Caco-2 (cell line): Measurements from ENCODE around the gene IZUMO4. TPM values are rescaled to one million over a fixed set of nuclear protein-coding genes. Genes with fewer than 3 reads are reported as not detected.

Experiments used
- BruUV-seq: library from RNA; stranded (reverse); fragments of 400-500 nt; replicated peaks from 2 replicates; lab custom pipeline; 2021; lab: Mats Ljungman, UMichigan
- CTCF ChIA-PET: fragments of 300-600 bp; sonication (Branson Sonifier 250); formaldehyde crosslinking; loops from one replicate; lab custom pipeline; 2022; ENCODE audit warnings: antibody characterized with exemption; lab: Charles Lee
- POLR2A ChIA-PET: fragments of 300-600 bp; sonication (Branson Sonifier 250); formaldehyde crosslinking; loops from one replicate; lab custom pipeline; 2022; ENCODE audit warnings: antibody characterized with exemption; lab: Charles Lee
- DNase-seq, 2 experiments: peaks; one replicate each; pipeline versions ENCODE4 v3.0.0 to v3.0.0-alpha.2; 2020 to 2022
- H3K27me3 ChIP-seq: replicated peaks from 2 replicates; pipeline ENCODE4 v1.6.0; 2011; ENCODE audit warnings: low read length; ENCODE audit not compliant: control insufficient read depth, insufficient read depth
- H3K36me3 ChIP-seq: 2 replicates; pipeline ENCODE4 v1.5.1; 2011; ENCODE audit warnings: low read length; ENCODE audit not compliant: control insufficient read depth, insufficient read depth
- H3K4me1 ChIP-seq: fragments of 250-450 bp; sonication (Bioruptor Pico); 2 replicates; pipeline ENCODE4 v1.5.1; 2020; ENCODE audit warnings: mild to moderate bottlenecking
- H3K4me3 ChIP-seq: 2 replicates; pipeline ENCODE4 v1.5.1; 2011; ENCODE audit warnings: low read depth, mild to moderate bottlenecking, control low read depth, low read length
- H3K9me3 ChIP-seq: fragments of 250-450 bp; sonication (Bioruptor Pico); 2 replicates; pipeline ENCODE4 v1.5.1; 2020; ENCODE audit warnings: mild to moderate bottlenecking, moderate library complexity
- H3K27ac Mint-ChIP-seq: one replicate; pipeline ENCODE4 v1.8.0; 2022; ENCODE audit warnings: mixed read lengths; ENCODE audit not compliant: unreplicated experiment
- H3K27me3 Mint-ChIP-seq: one replicate; pipeline ENCODE4 v1.8.0; 2022; ENCODE audit warnings: mixed read lengths; ENCODE audit not compliant: insufficient read depth, unreplicated experiment
- H3K36me3 Mint-ChIP-seq: one replicate; pipeline ENCODE4 v1.8.0; 2022; ENCODE audit warnings: mild to moderate bottlenecking, mixed read lengths; ENCODE audit not compliant: insufficient read depth, unreplicated experiment
- H3K4me1 Mint-ChIP-seq: one replicate; pipeline ENCODE4 v1.8.0; 2022; ENCODE audit warnings: low read depth, mixed read lengths; ENCODE audit not compliant: unreplicated experiment
- H3K4me3 Mint-ChIP-seq: one replicate; pipeline ENCODE4 v1.8.0; 2022; ENCODE audit warnings: mild to moderate bottlenecking, moderate library complexity, mixed read lengths; ENCODE audit not compliant: unreplicated experiment
- H3K9me3 Mint-ChIP-seq: one replicate; pipeline ENCODE4 v1.8.0; 2022; ENCODE audit warnings: mixed read lengths; ENCODE audit not compliant: unreplicated experiment
- CTCF ChIP-seq, 2 experiments: fragments of 200-600 bp in 1 of 2; IDR thresholded peaks; 1 replicate in 1 of 2; 2 replicates in 1 of 2; pipeline versions ENCODE4 v1.5.1 to v1.8.0; 2011 to 2022; ENCODE audit warnings: antibody characterized with exemption in 1 of 2, control low read depth in 1 of 2, inconsistent platforms in 1 of 2, low read depth in 1 of 2, low read length in 1 of 2, mild to moderate bottlenecking in 1 of 2, moderate library complexity in 1 of 2; ENCODE audit not compliant: insufficient read depth in 1 of 2, severe bottlenecking in 1 of 2, unreplicated experiment in 1 of 2
- intact Hi-C: fragments of 100-400 bp; cut with micrococcal nuclease; formaldehyde crosslinking; loops from one replicate; pipeline ENCODE4 v1.10.0; 2022; ENCODE audit not compliant: unreplicated experiment
- total RNA-seq: library from RNA; stranded (reverse); gene quantifications from 2 replicates; pipeline ENCODE4 v1.2.3, GENCODE V29; 2022

The IZUMO4 gene
- total RNA-seq, 1 experiment from 2014 or later, result 1.1 TPM

GRCh38 chr19:2111886-2112285, 15.2 kb downstream of the IZUMO4 start:
- H3K27ac Mint-ChIP-seq, result no peak overlapping the region
- H3K4me1 Mint-ChIP-seq, result no peaks in the 10 kb centered on the region
- no peak for DNase-seq
- no peak for TF ChIP-seq CTCF (IDR thresholded peaks at IDR 0.05; ENCODE audit: insufficient read depth in 1 of 2, low read depth in 1 of 2, low read length in 1 of 2, severe bottlenecking in 1 of 2, unreplicated experiment in 1 of 2)
- no peaks in the 10 kb centered on the region for H3K27me3 Mint-ChIP-seq
- H3K4me1 ChIP-seq, result no peaks in the 10 kb centered on the region
- peaks cover 92% of the 10 kb centered on the region for H3K36me3 Mint-ChIP-seq
- peaks cover 7% of the 10 kb centered on the region for H3K36me3 ChIP-seq
- ChIA-PET POLR2A (no interaction called here), CTCF (no interaction called here)
- H3K9me3 ChIP-seq, result no peaks in the 10 kb centered on the region
- BruUV-seq, result no TSS peak
- H3K9me3 Mint-ChIP-seq, result peaks cover 2% of the 10 kb centered on the region
- no peak overlapping the region for H3K4me3 Mint-ChIP-seq
- intact Hi-C loops, result no loop called here
- no peak overlapping the region for H3K4me3 ChIP-seq
- no peaks in the 10 kb centered on the region for H3K27me3 ChIP-seq

GRCh38 chr19:2112516-2113320, 16.0 kb downstream of the IZUMO4 start:
- Mint-ChIP-seq H3K27me3 (no peaks in the 10 kb centered on the region), H3K27ac (no peak overlapping the region), H3K36me3 (peaks cover 92% of the 10 kb centered on the region), H3K4me3 (no peak overlapping the region), H3K4me1 (no peaks in the 10 kb centered on the region), H3K9me3 (no peaks in the 10 kb centered on the region)
- no peak for TF ChIP-seq CTCF (IDR thresholded peaks at IDR 0.05; ENCODE audit: insufficient read depth in 1 of 2, low read depth in 1 of 2, low read length in 1 of 2, severe bottlenecking in 1 of 2, unreplicated experiment in 1 of 2)
- CTCF ChIA-PET, result interaction anchor here (0.9 kb wide), 1 partner anchor 10 kb away, joined by 3 read pairs; no protein-coding TSS in a partner anchor
- no peak for DNase-seq
- intact Hi-C loops, result no loop called here
- Histone ChIP-seq H3K4me1 (no peaks in the 10 kb centered on the region), H3K36me3 (peaks cover 8% of the 10 kb centered on the region), H3K9me3 (no peaks in the 10 kb centered on the region), H3K27me3 (no peaks in the 10 kb centered on the region), H3K4me3 (no peak overlapping the region)
- POLR2A ChIA-PET, result no interaction called here
- no TSS peak for BruUV-seq

- no peaks in the 10 kb centered on the region for H3K4me1 Mint-ChIP-seq
- no peak overlapping the region for H3K4me3 Mint-ChIP-seq
- Histone ChIP-seq H3K36me3 (peaks cover 7% of the 10 kb centered on the region), H3K4me1 (no peaks in the 10 kb centered on the region), H3K27me3 (no peaks in the 10 kb centered on the region), H3K4me3 (no peak overlapping the region), H3K9me3 (no peaks in the 10 kb centered on the region)
- POLR2A ChIA-PET, result no interaction called here
- intact Hi-C loops, result no loop called here
- no peak for DNase-seq
- H3K27ac Mint-ChIP-seq, result peak overlapping the region; percentile 26
- no peaks in the 10 kb centered on the region for H3K27me3 Mint-ChIP-seq
- peaks cover 92% of the 10 kb centered on the region for H3K36me3 Mint-ChIP-seq
- no TSS peak for BruUV-seq
- TF ChIP-seq CTCF (IDR thresholded peaks at IDR 0.05; ENCODE audit: insufficient read depth in 1 of 2, low read depth in 1 of 2, low read length in 1 of 2, severe bottlenecking in 1 of 2, unreplicated experiment in 1 of 2), result no peak
- no peaks in the 10 kb centered on the region for H3K9me3 Mint-ChIP-seq
- CTCF ChIA-PET, result interaction anchor here (0.9 kb wide), 1 partner anchor 11 kb away, joined by 3 read pairs; no protein-coding TSS in a partner anchor
These were observed 16.9 kb downstream of the IZUMO4 start for GRCh38 chr19:2113439-2114211.
